Right hindlimb (tissue), 1 donor: ENCODE measurements around the gene DLGAP4.

Experiments used
- DNase-seq: peaks from one replicate; pipeline ENCODE4 v3.0.0-alpha.2; 2018

The DLGAP4 gene

GRCh38 chr20:36384022-36384619 lies 78.0 kb downstream of the DLGAP4 start:
- DNase-seq, result peak; percentile 35

GRCh38 chr20:36385503-36385902 lies 79.4 kb downstream of the DLGAP4 start:
- no peak for DNase-seq

- no peak for DNase-seq
Measured at GRCh38 chr20:36386236-36386635, 80.1 kb downstream of the DLGAP4 start.

- no peak for DNase-seq
Measured at GRCh38 chr20:36390269-36390668, 84.1 kb downstream of the DLGAP4 start.

- DNase-seq, result no peak
Measured at GRCh38 chr20:36390719-36391415, 84.7 kb downstream of the DLGAP4 start.

GRCh38 chr20:36391456-36391855 lies 85.3 kb downstream of the DLGAP4 start:
- no peak for DNase-seq

- DNase-seq, result no peak
Measured at GRCh38 chr20:36391955-36392354, 85.8 kb downstream of the DLGAP4 start.

- DNase-seq, result no peak
Measured at GRCh38 chr20:36392989-36393388, 86.8 kb downstream of the DLGAP4 start.

GRCh38 chr20:36394340-36394965 lies 88.3 kb downstream of the DLGAP4 start:
- no peak for DNase-seq

- DNase-seq, result no peak
Measured at GRCh38 chr20:36396340-36396739, 90.2 kb downstream of the DLGAP4 start.

GRCh38 chr20:36396847-36397630 lies 90.9 kb downstream of the DLGAP4 start:
- DNase-seq, result no peak

- no peak for DNase-seq
Measured at GRCh38 chr20:36398515-36398914, 92.4 kb downstream of the DLGAP4 start.

- no peak for DNase-seq
Measured at GRCh38 chr20:36399147-36399968, 93.2 kb downstream of the DLGAP4 start.

GRCh38 chr20:36399969-36400545 lies 93.9 kb downstream of the DLGAP4 start:
- no peak for DNase-seq

GRCh38 chr20:36400909-36401735 lies 95.0 kb downstream of the DLGAP4 start:
- no peak for DNase-seq

- no peak for DNase-seq
Measured at GRCh38 chr20:36402708-36403107, 96.6 kb downstream of the DLGAP4 start.

GRCh38 chr20:36404435-36404978 lies 98.4 kb downstream of the DLGAP4 start:
- no peak for DNase-seq

GRCh38 chr20:36405255-36405654 lies 99.1 kb downstream of the DLGAP4 start:
- no peak for DNase-seq

GRCh38 chr20:36407199-36407733 lies 101.1 kb downstream of the DLGAP4 start:
- DNase-seq, result no peak

- DNase-seq, result no peak
Measured at GRCh38 chr20:36408219-36408618, 102.1 kb downstream of the DLGAP4 start.
